ENCODE measurements around the gene HBM. TPM values are rescaled to one million over a fixed set of nuclear protein-coding genes. Genes with fewer than 3 reads are reported as not detected.
"Not testable (repeated sequence)": the region's sequence is repeated elsewhere in the genome, so short reads cannot be mapped to it uniquely, and the experiment has no call there.

Gene HBM
- polyA plus RNA-seq, 1 donor (not counting 4 experiments of a cell fraction or from before 2014, with no cell fraction given), result not detected

DNA sequence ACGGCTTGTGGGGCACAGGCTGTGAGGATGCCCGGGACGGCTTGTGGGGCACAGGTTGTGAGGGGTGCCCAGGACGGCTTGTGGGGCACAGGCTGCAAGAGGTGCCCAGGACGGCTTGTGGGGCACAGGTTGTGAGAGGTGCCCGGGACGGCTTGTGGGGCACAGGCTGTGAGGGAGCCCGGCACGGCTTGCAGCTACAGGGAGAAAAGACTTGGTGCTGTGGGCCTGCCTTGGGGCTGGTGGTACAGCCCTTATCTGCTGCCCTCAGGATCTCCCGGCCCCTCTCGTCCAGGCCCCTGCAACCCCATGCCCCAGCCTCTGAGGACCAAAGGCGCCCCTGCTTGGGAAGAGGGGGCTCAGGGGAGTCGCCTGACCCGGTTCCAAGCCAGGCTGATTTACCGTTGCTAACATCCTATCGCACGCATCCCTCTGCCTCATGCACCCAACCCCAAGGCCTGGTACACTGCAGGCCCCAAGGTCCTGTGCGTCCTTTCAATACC, 5.0 kb upstream of the HBM start:
- Histone ChIP-seq H3K9me3 (ENCODE audit: control insufficient read depth, low read depth, low read length) (no peaks in the 10 kb centered on the region), H3K4me1 (ENCODE audit: control insufficient read depth, extremely low read depth, insufficient read depth, low read length) (peaks cover 7% of the 10 kb centered on the region), H3K4me2 (ENCODE audit: control insufficient read depth, extremely low read depth, insufficient read depth, low read depth, low read length) (no peak overlapping the region), H4K20me1 (ENCODE audit: control insufficient read depth, extremely low read depth, insufficient read depth, low read length) (no peaks in the 10 kb centered on the region), H3K9ac (ENCODE audit: control insufficient read depth, extremely low read depth, insufficient read depth, low read length) (no peak overlapping the region), H2AFZ (ENCODE audit: control insufficient read depth, low read length) (no peak overlapping the region), H3K4me3 (ENCODE audit: control insufficient read depth in 2 of 3, extremely low read depth in 1 of 3, insufficient read depth in 2 of 3, low read depth in 1 of 3, low read length in 3 of 3) (no peak overlapping the region), H3K36me3 (ENCODE audit: control insufficient read depth in 2 of 2, extremely low read depth in 1 of 2, insufficient read depth in 2 of 2, low read length in 2 of 2) (no peaks in the 10 kb centered on the region), H3K27ac (ENCODE audit: control insufficient read depth, insufficient read depth, low read length) (no peak overlapping the region), H3K9me1 (ENCODE audit: control insufficient read depth, extremely low read depth, insufficient read depth, low read length) (no peaks in the 10 kb centered on the region), H3K79me2 (ENCODE audit: control insufficient read depth, insufficient read depth, low read length) (no peaks in the 10 kb centered on the region), H3K27me3 (ENCODE audit: control insufficient read depth, extremely low read depth, insufficient read depth, low read length) (peaks cover 20% of the 10 kb centered on the region)
- dilution Hi-C loops (cut with MboI; ENCODE audit: extremely low pct_ligation_motif_present, low sequenced_read_pairs), result no loop called here
- FAIRE-seq (no peak), DNase-seq (ENCODE audit: low read depth, low spot score) (no peak)
- TF ChIP-seq EZH2 (IDR thresholded peaks at IDR 0.05; ENCODE audit: low read length), result no peak
- TF ChIP-seq, protein P1, sequence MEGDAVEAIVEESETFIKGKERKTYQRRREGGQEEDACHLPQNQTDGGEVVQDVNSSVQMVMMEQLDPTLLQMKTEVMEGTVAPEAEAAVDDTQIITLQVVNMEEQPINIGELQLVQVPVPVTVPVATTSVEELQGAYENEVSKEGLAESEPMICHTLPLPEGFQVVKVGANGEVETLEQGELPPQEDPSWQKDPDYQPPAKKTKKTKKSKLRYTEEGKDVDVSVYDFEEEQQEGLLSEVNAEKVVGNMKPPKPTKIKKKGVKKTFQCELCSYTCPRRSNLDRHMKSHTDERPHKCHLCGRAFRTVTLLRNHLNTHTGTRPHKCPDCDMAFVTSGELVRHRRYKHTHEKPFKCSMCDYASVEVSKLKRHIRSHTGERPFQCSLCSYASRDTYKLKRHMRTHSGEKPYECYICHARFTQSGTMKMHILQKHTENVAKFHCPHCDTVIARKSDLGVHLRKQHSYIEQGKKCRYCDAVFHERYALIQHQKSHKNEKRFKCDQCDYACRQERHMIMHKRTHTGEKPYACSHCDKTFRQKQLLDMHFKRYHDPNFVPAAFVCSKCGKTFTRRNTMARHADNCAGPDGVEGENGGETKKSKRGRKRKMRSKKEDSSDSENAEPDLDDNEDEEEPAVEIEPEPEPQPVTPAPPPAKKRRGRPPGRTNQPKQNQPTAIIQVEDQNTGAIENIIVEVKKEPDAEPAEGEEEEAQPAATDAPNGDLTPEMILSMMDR (optimal IDR thresholded peaks at IDR 0.05 in 1 of 3, IDR thresholded peaks at IDR 0.05 in 1 of 3, conservative IDR thresholded peaks at IDR 0.05 in 1 of 3; ENCODE audit: extremely low read depth in 1 of 3, insufficient read depth in 2 of 3, low read length in 3 of 3), result no peak

DNA sequence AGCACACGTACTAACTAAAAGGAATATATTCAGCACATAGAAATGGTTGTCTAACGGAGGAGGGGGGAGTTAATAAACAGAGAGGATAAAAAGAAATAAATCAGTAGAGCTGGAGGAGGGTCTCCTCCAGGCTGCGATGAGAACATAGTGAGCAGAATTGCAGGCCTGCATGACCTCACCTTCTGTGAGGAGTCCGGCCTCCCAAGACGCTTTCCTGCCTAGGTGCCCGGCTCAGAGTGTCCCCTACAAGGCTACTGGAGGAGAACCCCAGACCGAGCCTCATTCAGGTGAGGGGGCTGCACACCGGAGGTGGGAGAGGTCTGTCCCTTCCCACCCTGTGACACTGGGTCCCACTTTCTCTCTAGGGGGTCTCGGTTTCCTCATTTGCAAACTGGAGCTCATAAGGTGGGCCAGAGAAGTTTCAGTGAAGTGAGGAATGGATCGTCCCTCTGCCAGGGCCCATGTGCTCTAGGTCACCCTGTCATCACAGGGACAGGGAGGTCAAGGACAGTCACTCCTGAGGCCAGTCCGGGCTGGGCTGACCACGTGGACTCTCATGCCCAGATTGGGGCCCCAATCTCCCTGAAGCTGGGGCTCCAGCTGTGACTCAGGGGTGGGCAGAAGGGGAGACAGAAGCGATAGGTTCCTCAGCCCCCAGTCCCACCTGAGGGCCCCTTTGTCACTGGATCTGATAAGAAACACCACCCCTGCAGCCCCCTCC, 3.3 kb upstream of the HBM start:
- H3K4me1 ChIP-seq (ENCODE audit: control insufficient read depth, extremely low read depth, insufficient read depth, low read length), result peaks cover 7% of the 10 kb centered on the region
- no peak overlapping the region for H3K9ac ChIP-seq (ENCODE audit: control insufficient read depth, extremely low read depth, insufficient read depth, low read length)
- H3K4me2 ChIP-seq (ENCODE audit: control insufficient read depth, extremely low read depth, insufficient read depth, low read depth, low read length), result no peak overlapping the region
- H3K27me3 ChIP-seq (ENCODE audit: control insufficient read depth, extremely low read depth, insufficient read depth, low read length), result peaks cover 36% of the 10 kb centered on the region
- no peak for DNase-seq (ENCODE audit: low read depth, low spot score)
- H3K36me3 ChIP-seq (ENCODE audit: control insufficient read depth in 2 of 2, extremely low read depth in 1 of 2, insufficient read depth in 2 of 2, low read length in 2 of 2), result no peaks in the 10 kb centered on the region
- H2AFZ ChIP-seq (ENCODE audit: control insufficient read depth, low read length), result no peak overlapping the region
- H3K9me3 ChIP-seq (ENCODE audit: control insufficient read depth, low read depth, low read length), result no peaks in the 10 kb centered on the region
- TF ChIP-seq, protein P1 (optimal IDR thresholded peaks at IDR 0.05 in 1 of 3, IDR thresholded peaks at IDR 0.05 in 1 of 3, conservative IDR thresholded peaks at IDR 0.05 in 1 of 3; ENCODE audit: extremely low read depth in 1 of 3, insufficient read depth in 2 of 3, low read length in 3 of 3), result no peak
- TF ChIP-seq EZH2 (IDR thresholded peaks at IDR 0.05; ENCODE audit: low read length), result no peak
- no peaks in the 10 kb centered on the region for H4K20me1 ChIP-seq (ENCODE audit: control insufficient read depth, extremely low read depth, insufficient read depth, low read length)
- H3K79me2 ChIP-seq (ENCODE audit: control insufficient read depth, insufficient read depth, low read length), result no peaks in the 10 kb centered on the region
- no peaks in the 10 kb centered on the region for H3K9me1 ChIP-seq (ENCODE audit: control insufficient read depth, extremely low read depth, insufficient read depth, low read length)
- FAIRE-seq, result no peak
- H3K4me3 ChIP-seq (ENCODE audit: control insufficient read depth in 2 of 3, extremely low read depth in 1 of 3, insufficient read depth in 2 of 3, low read depth in 1 of 3, low read length in 3 of 3), result no peak overlapping the region
- no peak overlapping the region for H3K27ac ChIP-seq (ENCODE audit: control insufficient read depth, insufficient read depth, low read length)
- dilution Hi-C loops (cut with MboI; ENCODE audit: extremely low pct_ligation_motif_present, low sequenced_read_pairs), result no loop called here

DNA sequence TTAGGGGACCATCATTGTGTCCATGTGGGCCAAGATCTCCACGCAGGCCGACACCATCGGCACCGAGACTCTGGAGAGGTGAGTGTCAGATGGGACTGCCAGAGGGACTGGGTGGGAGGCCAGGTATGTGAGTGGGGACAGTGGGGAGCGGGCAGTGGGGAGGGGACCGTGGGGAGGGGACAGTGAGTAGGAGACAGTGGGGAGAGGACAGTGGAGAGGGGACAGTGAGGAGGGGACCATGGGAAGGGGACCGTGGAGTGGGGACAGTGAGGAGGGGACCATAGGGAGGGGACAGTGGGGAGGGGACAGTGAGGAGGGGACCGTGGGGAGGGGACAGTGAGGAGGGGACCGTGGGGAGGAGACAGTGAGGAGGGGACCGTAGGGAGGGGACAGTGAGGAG, 2.6 kb upstream of the HBM start:
- H3K9ac ChIP-seq (ENCODE audit: control insufficient read depth, extremely low read depth, insufficient read depth, low read length); H2AFZ ChIP-seq (ENCODE audit: control insufficient read depth, low read length); H3K4me1 ChIP-seq (ENCODE audit: control insufficient read depth, extremely low read depth, insufficient read depth, low read length); FAIRE-seq; H3K4me2 ChIP-seq (ENCODE audit: control insufficient read depth, extremely low read depth, insufficient read depth, low read depth, low read length); H3K79me2 ChIP-seq (ENCODE audit: control insufficient read depth, insufficient read depth, low read length); H3K27ac ChIP-seq (ENCODE audit: control insufficient read depth, insufficient read depth, low read length); dilution Hi-C loops (cut with MboI; ENCODE audit: extremely low pct_ligation_motif_present, low sequenced_read_pairs); H3K9me3 ChIP-seq (ENCODE audit: control insufficient read depth, low read depth, low read length); H4K20me1 ChIP-seq (ENCODE audit: control insufficient read depth, extremely low read depth, insufficient read depth, low read length); H3K36me3 ChIP-seq (ENCODE audit: control insufficient read depth in 2 of 2, extremely low read depth in 1 of 2, insufficient read depth in 2 of 2, low read length in 2 of 2); DNase-seq (ENCODE audit: low read depth, low spot score); H3K4me3 ChIP-seq (ENCODE audit: control insufficient read depth in 2 of 3, extremely low read depth in 1 of 3, insufficient read depth in 2 of 3, low read depth in 1 of 3, low read length in 3 of 3); H3K9me1 ChIP-seq (ENCODE audit: control insufficient read depth, extremely low read depth, insufficient read depth, low read length): not testable (repeated sequence)
- peaks cover 43% of the 10 kb centered on the region for H3K27me3 ChIP-seq (ENCODE audit: control insufficient read depth, extremely low read depth, insufficient read depth, low read length)

DNA sequence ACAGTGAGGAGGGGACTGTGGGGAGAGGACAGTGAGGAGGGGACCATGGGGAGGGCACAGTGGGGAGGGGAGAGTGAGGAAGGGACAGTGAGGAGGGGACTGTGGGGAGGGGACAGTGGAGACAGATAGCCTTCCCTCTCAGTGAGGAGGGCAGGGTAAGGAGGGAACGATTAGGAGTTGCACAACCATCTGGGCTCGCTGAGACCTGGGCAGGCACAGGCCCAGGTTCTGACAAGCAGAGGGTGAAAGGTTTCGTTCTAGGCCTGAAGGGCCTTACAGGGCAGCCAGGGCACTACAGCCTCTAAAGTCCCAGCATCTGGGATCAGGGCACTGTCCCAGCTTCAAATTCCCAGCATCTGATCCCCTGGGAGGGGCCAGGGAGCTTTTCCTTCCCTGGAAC, 2.1 kb upstream of the HBM start:
- H3K27ac ChIP-seq (ENCODE audit: control insufficient read depth, insufficient read depth, low read length); H3K9me3 ChIP-seq (ENCODE audit: control insufficient read depth, low read depth, low read length); H3K4me2 ChIP-seq (ENCODE audit: control insufficient read depth, extremely low read depth, insufficient read depth, low read depth, low read length); H3K9me1 ChIP-seq (ENCODE audit: control insufficient read depth, extremely low read depth, insufficient read depth, low read length); H3K4me3 ChIP-seq (ENCODE audit: control insufficient read depth in 2 of 3, extremely low read depth in 1 of 3, insufficient read depth in 2 of 3, low read depth in 1 of 3, low read length in 3 of 3); H3K9ac ChIP-seq (ENCODE audit: control insufficient read depth, extremely low read depth, insufficient read depth, low read length); H3K79me2 ChIP-seq (ENCODE audit: control insufficient read depth, insufficient read depth, low read length); H4K20me1 ChIP-seq (ENCODE audit: control insufficient read depth, extremely low read depth, insufficient read depth, low read length); H3K36me3 ChIP-seq (ENCODE audit: control insufficient read depth in 2 of 2, extremely low read depth in 1 of 2, insufficient read depth in 2 of 2, low read length in 2 of 2); FAIRE-seq; H3K4me1 ChIP-seq (ENCODE audit: control insufficient read depth, extremely low read depth, insufficient read depth, low read length); H2AFZ ChIP-seq (ENCODE audit: control insufficient read depth, low read length); DNase-seq (ENCODE audit: low read depth, low spot score); dilution Hi-C loops (cut with MboI; ENCODE audit: extremely low pct_ligation_motif_present, low sequenced_read_pairs): not testable (repeated sequence)
- peaks cover 49% of the 10 kb centered on the region for H3K27me3 ChIP-seq (ENCODE audit: control insufficient read depth, extremely low read depth, insufficient read depth, low read length)

All from keratinocyte (primary cell).